Upper lobe of left lung (tissue), 4 donors: ENCODE results near the gene PPP6R3.

Experiments
- EP300 ChIP-seq, 4 donors: sonication (generic); formaldehyde crosslinking; IDR thresholded peaks; one replicate each; pipeline ENCODE4 v1.5.1; 2017; ENCODE audit warnings: antibody characterized with exemption in 4 of 4, control low read depth in 2 of 4
- POLR2A ChIP-seq, 4 donors: fragments of 450-650 bp; IDR thresholded peaks; one replicate each; pipeline ENCODE4 v1.5.1; 2016 to 2017; ENCODE audit warnings: antibody characterized with exemption in 4 of 4, mild to moderate bottlenecking in 2 of 4
- POLR2AphosphoS5 ChIP-seq, 2 donors: sonication (generic); formaldehyde crosslinking; IDR thresholded peaks; one replicate each; pipeline ENCODE4 v1.5.1; 2017; ENCODE audit warnings: antibody characterized with exemption in 2 of 2
- TF ChIP-seq, protein P1 (sequence below), 6 experiments: fragments of 450-650 bp in 4 of 6; fragments of 200-600 bp in 2 of 6; sonication (generic) in 2 of 6; IDR thresholded peaks; one replicate each; pipeline ENCODE4 v1.5.1; 2016 to 2019; ENCODE audit warnings: antibody characterized with exemption in 6 of 6

DNA sequence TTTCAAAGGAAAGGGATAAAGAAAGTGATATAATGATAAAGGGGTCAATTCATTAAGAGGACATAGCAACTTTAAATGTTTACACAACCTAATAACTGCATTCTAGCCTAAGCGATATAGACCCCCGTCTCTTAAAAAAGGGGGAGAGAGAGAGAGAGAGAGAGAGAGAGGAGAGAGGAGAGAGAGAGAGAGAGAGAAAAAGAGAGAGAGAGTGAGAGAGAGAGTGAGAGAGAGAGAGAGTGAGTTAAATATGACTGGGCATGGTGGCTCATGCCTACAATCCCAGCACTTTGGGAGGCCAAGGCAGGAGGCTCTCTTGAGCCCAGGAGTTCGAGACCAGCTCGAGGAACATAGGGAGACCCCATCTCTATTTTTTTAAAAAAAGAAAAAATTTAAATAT lies 133.6 kb downstream of the PPP6R3 start:
- no peak for TF ChIP-seq POLR2A (IDR thresholded peaks at IDR 0.05)
- TF ChIP-seq, protein P1, sequence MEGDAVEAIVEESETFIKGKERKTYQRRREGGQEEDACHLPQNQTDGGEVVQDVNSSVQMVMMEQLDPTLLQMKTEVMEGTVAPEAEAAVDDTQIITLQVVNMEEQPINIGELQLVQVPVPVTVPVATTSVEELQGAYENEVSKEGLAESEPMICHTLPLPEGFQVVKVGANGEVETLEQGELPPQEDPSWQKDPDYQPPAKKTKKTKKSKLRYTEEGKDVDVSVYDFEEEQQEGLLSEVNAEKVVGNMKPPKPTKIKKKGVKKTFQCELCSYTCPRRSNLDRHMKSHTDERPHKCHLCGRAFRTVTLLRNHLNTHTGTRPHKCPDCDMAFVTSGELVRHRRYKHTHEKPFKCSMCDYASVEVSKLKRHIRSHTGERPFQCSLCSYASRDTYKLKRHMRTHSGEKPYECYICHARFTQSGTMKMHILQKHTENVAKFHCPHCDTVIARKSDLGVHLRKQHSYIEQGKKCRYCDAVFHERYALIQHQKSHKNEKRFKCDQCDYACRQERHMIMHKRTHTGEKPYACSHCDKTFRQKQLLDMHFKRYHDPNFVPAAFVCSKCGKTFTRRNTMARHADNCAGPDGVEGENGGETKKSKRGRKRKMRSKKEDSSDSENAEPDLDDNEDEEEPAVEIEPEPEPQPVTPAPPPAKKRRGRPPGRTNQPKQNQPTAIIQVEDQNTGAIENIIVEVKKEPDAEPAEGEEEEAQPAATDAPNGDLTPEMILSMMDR (IDR thresholded peaks at IDR 0.05) = no peak
- TF ChIP-seq EP300 (IDR thresholded peaks at IDR 0.05) = no peak
- TF ChIP-seq POLR2AphosphoS5 (IDR thresholded peaks at IDR 0.05) = no peak
